NCI-H82 treated with DMSO at 0.1 percent for 48 hours (cell line): ENCODE results near the gene AHRR.

Experiments
- DNase-seq: peaks from one replicate; lab custom pipeline; 2025; ENCODE audit not compliant: unreplicated experiment; lab: John Stamatoyannopoulos, UW

AHRR gene

GRCh38 chr5:438481-438981, 117.0 kb downstream of the AHRR start:
- DNase-seq = no peak

- DNase-seq = no peak
These were observed 117.7 kb downstream of the AHRR start for GRCh38 chr5:439181-439580.

GRCh38 chr5:439636-440035, 118.1 kb downstream of the AHRR start:
- DNase-seq = no peak

- DNase-seq = no peak
These were observed 119.1 kb downstream of the AHRR start for GRCh38 chr5:440401-441201.

- no peak for DNase-seq
These were observed 120.5 kb downstream of the AHRR start for GRCh38 chr5:441996-442334.

- DNase-seq = no peak
These were observed 121.1 kb downstream of the AHRR start, which contains the start of gene EXOC3 for GRCh38 chr5:442335-443238. Gene EXOC3 (plus strand): TSS chr5:443176. CDS start chr5:446206, 3,030 bp downstream.

GRCh38 chr5:443239-444151, 122.0 kb downstream of the AHRR start:
- no peak for DNase-seq

- no peak for DNase-seq
These were observed 122.7 kb downstream of the AHRR start for GRCh38 chr5:444226-444625.

- no peak for DNase-seq
These were observed 124.1 kb downstream of the AHRR start for GRCh38 chr5:445591-445990.

- no peak for DNase-seq
These were observed 124.8 kb downstream of the AHRR start for GRCh38 chr5:446066-446882.

GRCh38 chr5:446883-447263, 125.4 kb downstream of the AHRR start:
- DNase-seq = no peak

GRCh38 chr5:447501-447900, 126.0 kb downstream of the AHRR start:
- no peak for DNase-seq

- DNase-seq = no peak
These were observed 126.7 kb downstream of the AHRR start for GRCh38 chr5:448061-448765.

GRCh38 chr5:448766-449090, 127.2 kb downstream of the AHRR start:
- no peak for DNase-seq

- no peak for DNase-seq
These were observed 127.6 kb downstream of the AHRR start for GRCh38 chr5:449151-449550.

- no peak for DNase-seq
These were observed 130.3 kb downstream of the AHRR start for GRCh38 chr5:451587-452458.

- DNase-seq = no peak
These were observed 131.6 kb downstream of the AHRR start for GRCh38 chr5:452978-453710.
